Stimulated activated CD4-positive, alpha-beta T cell treated with anti-CD3 and anti-CD28 coated beads, Interleukin-1b, Interleukin-23, amount 100 ng/mL, for 48 hours (primary cell): ENCODE measurements around the gene CTSW.

Experiments used
- DNase-seq: peaks from one replicate; pipeline ENCODE4 v3.0.0-alpha.2; 2020

Gene CTSW

DNA sequence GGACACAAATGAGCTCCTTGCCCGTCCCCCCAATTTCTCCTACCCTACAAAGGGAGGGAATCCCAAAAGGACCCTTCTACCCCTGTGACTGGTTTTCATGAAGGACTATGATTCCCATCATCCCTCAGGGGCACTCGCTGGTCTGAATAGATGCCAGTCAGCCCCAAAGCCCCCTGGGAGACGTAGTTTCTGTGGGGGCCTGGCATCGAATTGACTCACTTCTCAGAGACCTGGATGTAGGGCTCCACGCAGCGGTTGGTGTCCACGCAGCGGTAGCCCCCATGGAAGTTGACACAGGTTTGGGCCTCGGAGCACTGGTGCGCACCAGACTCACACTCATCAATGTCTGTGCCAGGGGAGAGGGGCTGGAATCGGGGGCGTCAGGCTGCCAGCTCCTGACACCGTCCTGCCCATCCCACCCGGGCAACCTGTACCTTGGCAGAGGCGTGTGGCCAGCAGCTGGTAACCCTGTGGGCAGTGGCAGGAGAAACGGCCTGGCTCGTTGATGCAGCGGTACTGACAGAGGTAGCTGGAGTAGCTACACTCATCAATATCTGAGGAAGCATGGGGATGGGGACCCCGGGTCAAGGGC lies 11.5 kb upstream of the CTSW start:
- no peak for DNase-seq

GRCh38 chr11:65868907-65869306 lies 10.7 kb upstream of the CTSW start:
- DNase-seq, result no peak

DNA sequence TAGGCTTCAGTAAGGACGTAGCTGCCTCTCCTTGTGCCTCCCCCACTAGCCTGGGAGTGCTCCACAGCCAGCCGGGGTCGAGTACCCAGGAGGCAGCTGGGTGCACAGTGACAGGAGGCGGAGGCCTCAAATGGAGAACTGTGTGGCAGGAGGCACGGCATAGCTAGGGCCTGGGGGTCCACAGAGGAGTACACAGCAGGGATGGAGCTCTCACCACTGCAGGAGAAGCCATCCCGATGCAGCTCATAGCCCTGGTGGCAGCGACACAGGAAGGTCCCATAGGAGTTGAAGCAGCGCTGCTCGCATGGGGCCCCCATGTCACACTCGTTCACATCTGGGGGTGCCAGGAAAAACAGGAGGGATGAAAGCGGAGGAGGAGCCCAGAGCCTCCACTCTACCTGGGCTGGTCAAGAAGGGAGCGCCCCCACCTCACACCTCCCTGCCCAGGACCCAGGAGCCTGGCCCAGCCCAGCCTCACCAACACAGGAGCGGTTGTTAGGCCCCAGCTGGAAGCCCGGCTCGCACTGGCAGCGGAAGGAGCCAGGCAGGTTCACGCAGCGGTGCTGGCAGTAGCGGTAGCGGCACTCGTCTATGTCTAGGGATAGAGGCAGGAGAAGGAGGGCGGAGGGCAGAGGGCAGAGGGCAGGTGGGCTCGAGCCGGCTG lies 9.9 kb upstream of the CTSW start:
- DNase-seq, result no peak

DNA sequence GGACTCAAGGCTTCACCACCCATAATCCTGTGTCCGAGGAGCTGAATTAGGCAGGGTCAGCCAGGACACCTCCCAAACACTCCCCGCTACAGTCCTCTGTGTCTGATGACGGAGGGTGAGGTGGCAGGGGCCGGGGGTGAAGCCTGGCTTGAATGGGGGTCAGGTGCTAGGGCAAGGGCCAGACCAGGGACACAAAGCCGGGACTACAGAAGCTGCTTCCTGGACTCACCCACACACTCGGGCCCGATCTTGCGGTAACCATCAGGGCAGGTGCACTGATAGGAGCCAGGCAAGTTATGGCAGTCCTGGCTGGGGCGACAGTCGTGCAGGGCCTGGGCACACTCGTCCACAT lies 9.4 kb upstream of the CTSW start:
- DNase-seq, result no peak

- DNase-seq, result no peak
Measured at GRCh38 chr11:65870706-65871681, 8.6 kb upstream of the CTSW start.

DNA sequence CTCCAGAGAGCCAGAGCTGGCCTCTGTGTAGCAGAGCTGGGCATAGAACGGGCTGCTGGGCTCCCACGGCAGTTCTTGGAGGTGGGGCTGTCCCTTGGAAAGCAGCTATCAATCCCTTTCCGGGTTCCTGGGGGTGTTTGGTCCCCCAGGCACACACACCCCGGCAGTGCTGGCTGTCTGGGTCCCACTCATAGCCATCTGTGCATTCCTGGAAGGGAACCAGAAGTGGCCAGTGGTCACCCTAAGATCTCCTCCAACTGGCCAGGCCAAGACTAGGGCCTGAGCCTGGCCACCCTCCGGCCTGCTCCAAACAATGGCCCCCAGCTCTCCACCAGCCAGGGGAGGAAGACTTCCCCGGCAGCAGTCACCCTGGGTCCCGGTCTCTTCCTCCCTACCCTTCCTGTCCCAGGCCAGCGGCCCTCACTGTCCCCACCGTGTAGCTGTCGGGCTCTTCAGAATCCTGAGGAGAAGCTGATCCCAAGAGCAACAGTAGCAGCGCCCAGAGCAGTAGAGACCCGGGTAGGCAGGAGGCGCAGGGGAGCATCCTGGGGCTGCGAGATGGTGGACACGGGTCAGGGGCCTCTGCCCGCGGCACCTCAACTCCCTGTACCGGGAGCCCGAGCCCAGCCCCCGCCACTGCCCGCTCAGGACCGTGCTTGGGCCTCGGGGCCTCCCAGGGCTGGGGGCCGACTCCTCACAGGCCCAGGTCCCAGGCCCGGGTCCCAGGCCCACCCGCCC lies 7.7 kb upstream of the CTSW start:
- no peak for DNase-seq

- DNase-seq, result no peak
Measured at GRCh38 chr11:65872586-65873317, 6.9 kb upstream of the CTSW start, which contains the start of gene EFEMP2. TSS of gene EFEMP2 (minus strand) at chr11:65872800. CDS start at chr11:65872354, 446 bp downstream.

GRCh38 chr11:65873318-65874156 lies 6.1 kb upstream of the CTSW start:
- DNase-seq, result peak; percentile 95

- no peak for DNase-seq
Measured at GRCh38 chr11:65880027-65880426, 390 bp downstream of the CTSW start.

GRCh38 chr11:65880844-65881421 lies 1.3 kb downstream of the CTSW start:
- no peak for DNase-seq

DNA sequence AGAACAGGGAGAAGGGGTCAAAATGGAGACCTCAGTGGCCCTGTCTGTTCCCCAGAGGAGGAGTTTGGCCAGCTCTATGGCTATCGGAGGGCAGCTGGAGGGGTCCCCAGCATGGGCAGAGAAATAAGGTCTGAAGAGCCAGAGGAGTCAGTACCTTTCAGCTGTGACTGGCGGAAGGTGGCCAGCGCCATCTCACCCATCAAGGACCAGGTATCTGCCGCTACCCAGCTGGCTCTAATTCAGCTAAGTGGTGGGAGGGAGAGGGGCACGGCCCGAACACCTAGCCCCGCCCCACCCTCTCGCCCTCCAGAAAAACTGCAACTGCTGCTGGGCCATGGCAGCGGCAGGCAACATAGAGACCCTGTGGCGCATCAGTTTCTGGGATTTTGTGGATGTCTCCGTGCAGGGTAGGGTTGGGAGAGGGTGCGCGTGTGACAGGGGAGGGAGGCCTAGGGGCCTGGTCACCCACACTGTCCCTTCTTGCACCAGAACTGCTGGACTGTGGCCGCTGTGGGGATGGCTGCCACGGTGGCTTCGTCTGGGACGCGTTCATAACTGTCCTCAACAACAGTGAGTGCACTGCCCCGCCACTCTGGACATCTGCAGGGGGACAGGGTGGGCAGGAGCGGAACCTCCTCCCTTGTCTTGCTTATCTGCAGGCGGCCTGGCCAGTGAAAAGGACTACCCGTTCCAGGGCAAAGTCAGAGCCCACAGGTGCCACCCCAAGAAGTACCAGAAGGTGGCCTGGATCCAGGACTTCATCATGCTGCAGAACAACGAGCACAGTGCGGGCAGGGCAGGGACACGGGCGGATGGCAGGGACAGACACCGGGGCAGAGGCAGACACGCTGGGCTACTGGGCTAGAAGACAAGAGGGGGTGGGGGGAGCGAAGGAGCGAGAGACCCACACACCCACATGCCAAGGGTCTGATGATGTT lies 2.8 kb downstream of the CTSW start:
- DNase-seq, result peak; percentile 1

DNA sequence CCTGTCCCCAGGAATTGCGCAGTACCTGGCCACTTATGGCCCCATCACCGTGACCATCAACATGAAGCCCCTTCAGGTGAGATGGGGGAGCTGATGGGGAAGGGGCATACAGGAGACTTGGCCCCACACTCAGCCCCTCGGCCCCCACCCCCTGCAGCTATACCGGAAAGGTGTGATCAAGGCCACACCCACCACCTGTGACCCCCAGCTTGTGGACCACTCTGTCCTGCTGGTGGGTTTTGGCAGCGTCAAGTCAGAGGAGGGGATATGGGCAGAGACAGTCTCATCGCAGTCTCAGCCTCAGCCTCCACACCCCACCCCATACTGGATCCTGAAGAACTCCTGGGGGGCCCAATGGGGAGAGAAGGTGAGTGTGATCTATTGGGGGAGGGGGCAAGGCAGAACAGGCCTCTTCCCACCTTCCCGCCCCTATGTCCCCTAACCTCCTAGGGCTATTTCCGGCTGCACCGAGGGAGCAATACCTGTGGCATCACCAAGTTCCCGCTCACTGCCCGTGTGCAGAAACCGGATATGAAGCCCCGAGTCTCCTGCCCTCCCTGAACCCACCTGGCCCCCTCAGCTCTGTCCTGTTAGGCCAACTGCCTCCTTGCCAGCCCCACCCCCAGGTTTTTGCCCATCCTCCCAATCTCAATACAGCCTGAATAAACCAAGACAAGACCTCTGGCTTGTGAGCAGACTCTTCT lies 3.6 kb downstream of the CTSW start:
- DNase-seq, result peak; percentile 1

DNA sequence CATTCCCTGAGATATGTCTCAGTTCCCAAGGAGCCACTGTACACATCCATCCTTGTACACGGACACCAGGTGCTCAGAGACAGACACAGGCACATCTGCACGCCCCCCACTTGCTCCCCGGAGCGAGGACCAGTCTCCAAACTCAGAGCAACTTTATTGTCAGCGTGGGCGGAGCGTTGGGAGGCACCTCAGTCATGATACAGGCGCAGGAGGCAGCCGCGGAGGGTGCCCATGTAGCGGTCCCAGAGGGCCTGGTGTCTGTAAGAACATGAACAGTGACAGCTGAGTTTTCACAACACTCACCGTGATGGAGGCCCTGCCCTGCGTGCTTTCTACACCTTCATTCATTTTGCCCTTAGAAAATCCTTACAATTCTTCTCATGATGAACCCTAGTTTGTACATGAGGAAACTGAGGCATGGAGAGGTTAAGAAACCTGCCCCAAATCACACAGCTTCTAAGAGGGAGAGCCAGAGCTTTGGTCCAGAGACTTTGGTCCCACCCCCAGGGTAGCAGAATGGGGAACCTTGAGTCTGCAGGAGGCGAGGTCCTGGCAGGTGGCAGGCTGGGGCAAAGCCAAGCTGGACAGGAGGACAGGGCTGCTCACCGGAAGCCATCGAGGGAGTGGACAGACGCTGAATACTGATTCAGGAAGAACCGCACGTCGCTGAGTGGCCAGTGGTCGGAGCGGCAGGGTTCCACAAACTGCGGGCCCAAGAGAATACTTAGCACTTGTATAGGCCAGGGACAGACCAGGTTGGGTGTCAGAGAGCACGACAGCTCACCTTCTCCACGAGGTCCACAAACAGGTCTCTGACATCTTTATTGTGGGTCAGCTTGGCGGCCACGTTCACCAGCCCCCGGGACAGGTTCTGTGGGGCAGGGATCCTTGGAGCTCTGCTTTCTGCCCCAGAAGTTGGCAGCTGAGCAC lies 4.4 kb downstream of the CTSW start:
- DNase-seq, result peak; percentile 1

- peak; percentile 81 for DNase-seq
Measured at GRCh38 chr11:65884716-65885092, 5.1 kb downstream of the CTSW start.

DNA sequence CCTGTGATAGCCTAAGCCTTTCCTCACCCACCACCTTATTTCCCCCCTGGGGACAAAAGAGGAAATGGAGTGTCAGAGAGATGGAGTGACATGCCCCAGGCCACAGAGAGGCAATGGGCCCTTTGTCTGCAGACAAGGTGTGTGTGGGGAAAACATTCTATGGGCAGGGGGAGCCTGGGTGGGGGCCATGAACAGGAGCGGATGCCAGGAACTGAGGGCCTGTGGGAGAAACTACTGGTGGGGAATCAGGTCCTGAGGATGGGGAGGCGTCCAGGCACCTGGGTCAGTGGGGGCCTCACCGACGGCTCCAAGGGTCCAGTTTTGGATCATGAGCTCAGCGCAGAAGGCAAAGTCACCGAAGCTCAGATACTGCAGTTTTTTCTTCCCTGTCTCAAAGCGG lies 5.6 kb downstream of the CTSW start:
- peak; percentile 1 for DNase-seq

GRCh38 chr11:65885808-65886536 lies 6.3 kb downstream of the CTSW start:
- peak; percentile 0 for DNase-seq
